Skin epidermis (tissue), 12 donors: Measurements from ENCODE around the gene MARK1.
"Not testable (repeated sequence)": the region's sequence is repeated elsewhere in the genome, so short reads cannot be mapped to it uniquely, and the experiment has no call there.

ENCODE experiments used
- H3K27ac ChIP-seq, 21 experiments: fragments of 200-600 bp; sonication (generic) in 11 of 21; one replicate each; pipeline ENCODE4 v1.5.0; 2020; ENCODE audit warnings: mild to moderate bottlenecking in 3 of 21, inconsistent platforms in 2 of 21, moderate library complexity in 2 of 21
- H3K4me3 ChIP-seq, 7 experiments: fragments of 200-600 bp; sonication (generic) in 2 of 7; one replicate each; pipeline ENCODE4 v1.5.0; 2020; ENCODE audit warnings: inconsistent platforms in 2 of 7, mild to moderate bottlenecking in 2 of 7, moderate library complexity in 1 of 7

Gene MARK1

GRCh38 chr1:220682901-220683576, 155.1 kb downstream of the MARK1 start:
- Histone ChIP-seq H3K4me3 (no peak overlapping the region), H3K27ac (no peak overlapping the region)

DNA sequence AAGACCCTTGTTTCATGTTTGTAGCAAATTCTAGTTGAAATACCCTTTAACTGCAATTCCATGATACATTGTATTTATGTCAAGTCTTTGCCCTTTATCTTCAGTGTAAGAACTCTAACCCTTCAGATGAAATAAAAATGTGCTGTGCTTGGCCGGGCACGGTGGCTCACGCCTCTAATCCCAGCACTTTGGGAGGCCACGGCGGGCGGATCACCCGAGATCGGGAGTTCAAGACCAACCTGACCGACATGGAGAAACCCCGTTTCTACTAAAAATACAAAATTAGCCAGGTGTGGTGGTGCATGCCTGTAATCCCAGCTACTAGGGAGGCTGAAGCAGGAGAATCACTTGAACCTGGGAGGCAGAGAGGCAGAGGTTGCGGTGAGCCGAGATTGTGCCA, 155.8 kb downstream of the MARK1 start:
- H3K27ac ChIP-seq, H3K4me3 ChIP-seq: not testable (repeated sequence)

DNA sequence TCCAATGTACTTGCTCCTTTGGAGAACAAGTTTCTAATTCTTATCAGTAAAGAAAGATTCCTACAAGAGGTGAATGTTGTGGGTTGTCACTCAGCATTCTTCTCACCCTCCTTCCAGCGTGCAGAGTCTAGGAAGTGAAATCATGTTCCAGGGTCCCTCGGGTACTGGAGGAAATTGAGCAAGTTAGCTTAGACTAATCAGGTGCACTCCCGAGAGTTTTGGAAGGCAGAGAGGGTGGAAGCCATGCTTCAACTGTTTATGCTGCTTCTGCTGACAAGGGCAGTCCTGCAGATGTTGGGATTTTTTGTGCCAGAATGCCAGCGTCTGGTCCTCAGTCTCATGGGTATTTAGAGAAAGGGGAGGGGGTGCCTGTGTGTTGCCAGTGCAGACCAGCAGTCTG, 157.0 kb downstream of the MARK1 start:
- Histone ChIP-seq H3K27ac (no peak overlapping the region), H3K4me3 (no peak overlapping the region)

GRCh38 chr1:220685879-220686278, 157.9 kb downstream of the MARK1 start:
- H3K4me3 ChIP-seq: no peak overlapping the region
- H3K27ac ChIP-seq: no peak overlapping the region

GRCh38 chr1:220687809-220688208, 159.9 kb downstream of the MARK1 start:
- Histone ChIP-seq H3K4me3 (no peak overlapping the region), H3K27ac (no peak overlapping the region)

- Histone ChIP-seq H3K4me3 (peak overlapping the region; percentile 46 to 69 (median 61)), H3K27ac (no peak overlapping the region)
Measured at GRCh38 chr1:220689666-220690065, 161.7 kb downstream of the MARK1 start.

DNA sequence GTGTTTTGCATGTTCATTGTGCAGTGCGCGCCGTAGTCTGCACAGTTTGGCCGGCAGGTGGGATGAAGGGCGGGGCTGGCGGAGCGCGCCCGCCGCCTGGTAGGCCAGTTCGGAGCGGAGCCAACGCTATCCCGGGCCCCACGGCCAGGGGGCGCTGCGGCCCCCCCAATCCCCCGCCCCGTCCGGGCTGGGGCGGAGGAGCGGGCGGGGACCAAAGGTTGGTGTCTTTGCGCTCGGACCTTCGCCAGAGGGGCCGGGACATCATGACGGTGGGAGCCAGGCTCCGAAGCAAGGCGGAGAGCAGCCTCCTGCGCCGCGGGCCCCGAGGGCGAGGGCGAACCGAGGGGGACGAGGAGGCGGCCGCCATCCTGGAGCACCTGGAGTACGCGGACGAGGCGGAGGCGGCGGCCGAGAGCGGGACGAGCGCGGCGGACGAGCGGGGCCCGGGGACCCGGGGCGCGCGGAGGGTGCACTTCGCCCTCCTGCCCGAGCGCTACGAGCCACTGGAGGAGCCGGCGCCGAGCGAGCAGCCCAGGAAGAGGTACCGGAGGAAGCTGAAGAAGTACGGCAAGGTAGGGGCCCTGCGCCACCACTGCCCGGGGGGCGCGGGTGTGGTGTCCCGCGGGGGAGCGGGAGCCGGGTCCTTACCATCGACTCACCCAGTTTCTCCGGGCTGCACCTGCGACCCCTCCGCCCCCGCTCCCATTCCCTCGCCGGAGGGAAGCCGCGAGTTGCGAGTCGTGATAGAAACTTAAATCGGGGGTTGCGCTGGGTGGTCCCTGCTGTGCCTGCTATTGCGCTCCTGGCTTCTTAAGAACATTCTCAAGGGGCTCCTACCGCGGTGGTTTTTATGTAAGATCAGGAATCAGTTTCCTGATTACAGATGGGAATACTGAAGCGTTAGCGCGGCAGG, 162.5 kb downstream of the MARK1 start, which contains the start of gene C1orf115:
C1orf115 (plus strand) TSS at position 224 of the 913 bp plus-strand sequence; CDS start at position 264, 40 bp downstream.
- Histone ChIP-seq H3K4me3 (peak within 1 kb of the TSS; percentile 46 to 69 (median 61)), H3K27ac (peak within 1 kb of the TSS in 14 of 21 experiments; percentile 17 to 80 (median 46))

DNA sequence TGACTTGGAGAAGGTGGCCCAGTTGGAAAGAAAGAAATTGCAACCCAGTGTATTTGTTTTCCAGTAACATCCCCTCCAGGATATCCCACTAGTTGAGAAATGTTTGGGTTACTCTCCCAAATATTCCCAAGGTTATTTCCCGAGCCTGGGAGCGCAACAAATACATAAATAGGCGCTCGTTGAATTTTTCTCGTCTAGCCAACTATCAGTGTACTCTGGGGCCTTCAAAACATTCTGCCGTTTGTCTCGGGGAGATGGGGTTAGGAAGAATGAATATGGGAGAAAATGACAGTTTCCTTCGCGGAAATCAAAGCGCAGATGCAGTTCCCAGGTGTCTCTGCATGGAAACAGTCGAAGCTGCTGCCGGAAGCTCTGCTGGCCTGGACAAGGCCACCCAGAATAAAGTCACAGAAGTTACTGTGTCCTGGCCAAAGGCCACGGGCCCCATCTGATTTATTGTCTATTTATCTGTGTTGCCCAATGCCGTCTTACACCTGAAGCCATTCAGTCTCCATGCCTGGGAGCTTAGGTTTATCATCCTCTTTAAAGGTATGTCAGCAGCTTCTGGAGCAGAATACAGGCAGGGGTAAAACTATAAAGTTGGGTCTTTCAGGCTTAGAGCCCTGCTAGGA, 163.2 kb downstream of the MARK1 start:
- Histone ChIP-seq H3K4me3 (peak overlapping the region; percentile 46 to 69 (median 61)), H3K27ac (peak overlapping the region in 3 of 21 experiments; percentile 17 to 80 (median 71))

GRCh38 chr1:220692436-220693228, 164.7 kb downstream of the MARK1 start:
- H3K27ac ChIP-seq: no peak overlapping the region
- peak overlapping the region in 1 of 7 experiments; percentile 66 for H3K4me3 ChIP-seq

GRCh38 chr1:220694866-220695382, 167.0 kb downstream of the MARK1 start:
- no peak overlapping the region for H3K27ac ChIP-seq
- no peak overlapping the region for H3K4me3 ChIP-seq

DNA sequence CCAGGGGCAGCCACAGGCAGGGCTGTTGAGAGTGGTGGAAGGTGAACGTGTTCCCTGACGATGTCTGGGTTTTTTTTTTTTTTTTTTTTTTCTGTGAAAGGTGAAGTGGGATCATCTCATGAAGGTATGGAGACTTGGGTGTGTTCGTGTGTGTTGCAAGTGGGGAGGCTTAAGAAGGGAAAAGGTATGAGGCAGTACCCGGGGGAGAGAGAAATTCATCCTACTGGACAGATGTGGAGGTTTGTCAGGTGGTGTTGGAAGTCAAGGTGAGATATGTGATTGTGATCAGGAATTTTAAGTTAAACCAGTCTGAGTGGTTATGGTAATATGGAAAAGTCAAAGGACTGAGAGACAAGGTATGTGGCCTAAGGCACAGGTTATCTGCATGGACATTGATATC, 167.5 kb downstream of the MARK1 start:
- H3K27ac ChIP-seq: no peak overlapping the region
- H3K4me3 ChIP-seq: no peak overlapping the region

- Histone ChIP-seq H3K27ac (no peak overlapping the region), H3K4me3 (no peak overlapping the region)
Measured at GRCh38 chr1:220696226-220696862, 168.4 kb downstream of the MARK1 start.

DNA sequence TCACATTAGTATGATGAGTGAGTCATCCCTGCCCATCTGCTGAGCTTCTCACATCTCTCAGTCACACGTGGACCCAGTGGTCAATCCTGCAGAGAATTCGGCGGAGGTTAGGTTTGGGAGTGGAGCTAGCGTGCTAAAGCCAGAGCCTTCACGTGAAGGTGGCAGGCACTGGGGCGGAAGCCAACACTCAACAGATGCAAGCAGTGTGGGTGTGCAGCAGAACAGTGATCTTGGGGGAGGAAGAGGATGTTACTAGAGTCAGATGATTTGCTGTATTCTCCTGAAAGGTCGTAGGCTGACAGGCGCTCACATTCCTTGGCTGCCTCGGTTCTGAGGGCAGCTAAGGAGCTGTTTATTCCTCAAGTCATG, 168.9 kb downstream of the MARK1 start:
- H3K4me3 ChIP-seq: no peak overlapping the region
- H3K27ac ChIP-seq: no peak overlapping the region

DNA sequence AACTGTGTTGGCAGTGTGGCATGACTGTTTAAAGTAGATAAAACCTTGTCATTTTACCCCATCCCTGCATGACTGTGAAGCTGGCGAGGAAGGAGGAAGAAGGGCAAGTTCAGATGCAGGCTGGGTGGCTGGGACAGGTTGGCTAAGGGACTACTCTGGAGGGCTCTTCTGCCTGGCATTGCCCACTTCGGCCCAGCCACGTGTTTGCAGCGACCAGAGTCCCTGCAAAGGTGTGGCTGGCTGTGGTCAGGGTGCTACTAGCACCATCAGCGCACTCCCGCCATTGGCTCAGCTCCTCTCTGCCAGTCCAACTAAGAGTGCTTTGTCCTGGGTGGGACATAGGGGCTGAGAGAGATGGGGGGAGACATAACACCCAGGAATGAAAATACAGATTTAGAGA, 169.4 kb downstream of the MARK1 start:
- no peak overlapping the region for H3K27ac ChIP-seq
- H3K4me3 ChIP-seq: no peak overlapping the region

- Histone ChIP-seq H3K4me3 (no peak overlapping the region), H3K27ac (no peak overlapping the region)
Measured at GRCh38 chr1:220698607-220699016, 170.7 kb downstream of the MARK1 start.

- Histone ChIP-seq H3K27ac (no peak overlapping the region), H3K4me3 (no peak overlapping the region)
Measured at GRCh38 chr1:220699044-220699443, 171.1 kb downstream of the MARK1 start.

GRCh38 chr1:220700556-220701179, 172.7 kb downstream of the MARK1 start:
- Histone ChIP-seq H3K27ac (no peak overlapping the region), H3K4me3 (no peak overlapping the region)

DNA sequence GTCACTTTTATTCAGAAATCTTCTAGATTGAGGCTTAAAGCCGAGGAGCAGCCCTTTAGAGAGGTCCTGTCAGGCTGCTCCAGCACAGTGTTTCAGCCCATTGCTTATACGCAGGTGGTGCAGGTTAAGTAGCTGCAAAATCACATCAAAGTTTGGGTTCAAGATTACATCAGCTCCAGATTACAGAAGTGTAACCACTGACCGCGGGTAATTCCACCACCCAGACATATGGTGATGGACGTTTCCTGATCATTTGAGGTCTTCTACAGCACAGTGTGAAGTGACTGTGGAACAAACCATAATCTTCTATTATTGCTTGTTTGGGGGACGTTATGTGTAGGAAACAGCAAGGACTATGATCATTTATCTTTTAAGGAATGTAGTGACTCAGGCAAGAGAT, 174.0 kb downstream of the MARK1 start:
- H3K27ac ChIP-seq: no peak overlapping the region
- H3K4me3 ChIP-seq: no peak overlapping the region
